ENCODE data around the gene CYP27C1.

DNA sequence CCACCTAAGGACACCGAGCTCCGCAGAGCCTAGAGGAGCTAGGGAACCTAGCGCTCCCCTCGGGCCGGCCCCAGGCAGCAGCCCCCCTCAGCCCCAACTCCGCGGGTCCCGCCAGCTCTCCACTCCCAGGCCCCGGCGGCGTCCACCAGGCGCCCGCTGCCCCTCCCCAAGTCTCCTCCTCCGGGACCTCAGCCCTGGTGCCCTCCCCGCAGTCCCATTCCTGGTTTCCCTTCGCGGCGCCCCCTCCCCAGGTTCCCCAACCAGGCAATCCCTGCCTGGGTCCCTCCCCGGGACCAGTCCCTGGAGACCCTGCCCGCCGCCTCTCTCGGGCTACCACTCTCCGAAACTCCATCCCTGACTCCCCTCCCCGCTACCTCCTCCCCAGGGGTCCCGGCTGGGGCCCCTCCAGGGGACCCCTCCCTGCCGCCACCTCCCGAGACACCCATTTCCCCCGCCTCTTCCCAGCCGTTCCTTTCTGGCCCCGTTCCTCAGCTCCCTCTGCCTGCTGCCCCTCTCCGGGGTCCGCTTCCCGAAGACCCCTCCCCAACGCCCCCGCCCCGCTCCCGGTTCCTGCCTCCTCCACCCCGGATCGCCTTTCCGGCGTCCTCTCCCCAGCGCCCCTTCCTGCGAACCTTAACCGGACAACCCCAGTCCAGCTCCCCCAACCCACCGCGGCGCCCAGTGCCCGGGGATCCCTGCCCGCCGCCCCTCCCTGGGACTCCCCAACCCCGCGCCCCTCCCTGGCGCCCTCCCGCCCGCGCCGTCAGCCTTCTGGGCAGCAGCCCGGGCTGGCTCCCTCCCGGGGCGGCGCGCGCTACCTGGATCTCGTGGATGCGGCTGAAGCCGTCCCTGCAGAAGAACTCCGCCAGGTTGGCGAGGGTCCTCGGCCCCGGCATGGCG lies 678 bp downstream of the CYP27C1 start:
- TF ChIP-seq, protein P1, sequence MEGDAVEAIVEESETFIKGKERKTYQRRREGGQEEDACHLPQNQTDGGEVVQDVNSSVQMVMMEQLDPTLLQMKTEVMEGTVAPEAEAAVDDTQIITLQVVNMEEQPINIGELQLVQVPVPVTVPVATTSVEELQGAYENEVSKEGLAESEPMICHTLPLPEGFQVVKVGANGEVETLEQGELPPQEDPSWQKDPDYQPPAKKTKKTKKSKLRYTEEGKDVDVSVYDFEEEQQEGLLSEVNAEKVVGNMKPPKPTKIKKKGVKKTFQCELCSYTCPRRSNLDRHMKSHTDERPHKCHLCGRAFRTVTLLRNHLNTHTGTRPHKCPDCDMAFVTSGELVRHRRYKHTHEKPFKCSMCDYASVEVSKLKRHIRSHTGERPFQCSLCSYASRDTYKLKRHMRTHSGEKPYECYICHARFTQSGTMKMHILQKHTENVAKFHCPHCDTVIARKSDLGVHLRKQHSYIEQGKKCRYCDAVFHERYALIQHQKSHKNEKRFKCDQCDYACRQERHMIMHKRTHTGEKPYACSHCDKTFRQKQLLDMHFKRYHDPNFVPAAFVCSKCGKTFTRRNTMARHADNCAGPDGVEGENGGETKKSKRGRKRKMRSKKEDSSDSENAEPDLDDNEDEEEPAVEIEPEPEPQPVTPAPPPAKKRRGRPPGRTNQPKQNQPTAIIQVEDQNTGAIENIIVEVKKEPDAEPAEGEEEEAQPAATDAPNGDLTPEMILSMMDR (IDR thresholded peaks at IDR 0.05; ENCODE audit: low read depth, low read length) = no peak
- TF ChIP-seq EZH2phosphoT487 (IDR thresholded peaks at IDR 0.05; ENCODE audit: low read depth) = no peak
